ENCODE measurements around the gene UPF1. TPM values are rescaled to one million over a fixed set of nuclear protein-coding genes. Genes with fewer than 3 reads are reported as not detected.

UPF1 gene
- total RNA-seq (2022) (57.1 and 62.0 TPM in 2 replicates), Bru-seq, nascent RNA (percentile 74 among the genes with signal in this experiment), BruChase-seq, experiment 1, labeled RNA remaining after a 6-hour chase (percentile 84 among the genes with signal in this experiment), BruChase-seq, experiment 2, labeled RNA remaining after a 2-hour chase (percentile 82 among the genes with signal in this experiment)
- long read RNA-seq, full-length matches to known transcripts, result 15 of 64 reads
- long read RNA-seq, partial matches to known transcripts, result 37 of 64 reads
- long read RNA-seq, other reads (novel, unspliced or antisense), result 12 of 64 reads

DNA sequence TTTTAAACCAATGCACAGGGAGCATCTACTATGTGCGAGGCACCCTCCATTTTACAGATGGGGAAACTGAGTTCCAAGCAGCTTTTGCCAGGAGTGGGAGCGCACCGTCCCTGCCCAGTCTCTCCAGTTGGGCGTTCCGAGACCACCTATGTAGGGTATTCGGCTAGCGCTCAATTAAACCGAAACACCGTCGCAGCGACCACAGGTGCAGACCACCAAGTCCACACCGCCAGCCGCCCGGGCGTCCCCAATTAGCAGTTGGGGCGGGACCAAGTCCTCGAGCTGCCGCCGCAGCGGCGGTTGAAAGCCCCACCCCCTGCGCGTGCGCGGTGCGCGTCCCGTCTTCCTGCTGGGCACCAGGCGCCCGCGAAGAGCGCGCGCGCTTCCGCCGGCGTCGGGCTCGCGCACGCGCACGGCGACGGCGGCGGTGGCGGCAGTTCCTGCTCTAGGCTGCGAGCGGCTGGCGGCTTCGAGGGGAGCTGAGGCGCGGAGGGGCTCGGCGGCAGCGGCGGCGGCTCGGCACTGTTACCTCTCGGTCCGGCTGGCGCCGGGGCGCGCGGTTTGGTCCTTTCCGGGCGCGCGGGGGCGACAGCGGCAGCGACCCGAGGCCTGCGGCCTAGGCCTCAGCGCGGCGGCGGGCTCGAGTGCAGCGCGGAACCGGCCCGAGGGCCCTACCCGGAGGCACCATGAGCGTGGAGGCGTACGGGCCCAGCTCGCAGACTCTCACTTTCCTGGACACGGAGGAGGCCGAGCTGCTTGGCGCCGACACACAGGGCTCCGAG lies at the start of gene UPF1:
Gene UPF1, plus strand, starts transcription at position 436 of the 782 bp plus-strand sequence. Its CDS starts 251 bp downstream, at position 687.
- no TSS peak for BruUV-seq (replicated peaks)
- H3K27ac Mint-ChIP-seq (ENCODE audit: unreplicated experiment), result peak within 1 kb of the TSS; percentile 87
- H3K9me3 Mint-ChIP-seq (ENCODE audit: low read depth, unreplicated experiment), result no peaks in the 10 kb centered on the region
- peak within 1 kb of the TSS; percentile 91 for H3K4me3 Mint-ChIP-seq (ENCODE audit: low read depth, unreplicated experiment)
- TF ChIP-seq, protein P1, sequence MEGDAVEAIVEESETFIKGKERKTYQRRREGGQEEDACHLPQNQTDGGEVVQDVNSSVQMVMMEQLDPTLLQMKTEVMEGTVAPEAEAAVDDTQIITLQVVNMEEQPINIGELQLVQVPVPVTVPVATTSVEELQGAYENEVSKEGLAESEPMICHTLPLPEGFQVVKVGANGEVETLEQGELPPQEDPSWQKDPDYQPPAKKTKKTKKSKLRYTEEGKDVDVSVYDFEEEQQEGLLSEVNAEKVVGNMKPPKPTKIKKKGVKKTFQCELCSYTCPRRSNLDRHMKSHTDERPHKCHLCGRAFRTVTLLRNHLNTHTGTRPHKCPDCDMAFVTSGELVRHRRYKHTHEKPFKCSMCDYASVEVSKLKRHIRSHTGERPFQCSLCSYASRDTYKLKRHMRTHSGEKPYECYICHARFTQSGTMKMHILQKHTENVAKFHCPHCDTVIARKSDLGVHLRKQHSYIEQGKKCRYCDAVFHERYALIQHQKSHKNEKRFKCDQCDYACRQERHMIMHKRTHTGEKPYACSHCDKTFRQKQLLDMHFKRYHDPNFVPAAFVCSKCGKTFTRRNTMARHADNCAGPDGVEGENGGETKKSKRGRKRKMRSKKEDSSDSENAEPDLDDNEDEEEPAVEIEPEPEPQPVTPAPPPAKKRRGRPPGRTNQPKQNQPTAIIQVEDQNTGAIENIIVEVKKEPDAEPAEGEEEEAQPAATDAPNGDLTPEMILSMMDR (IDR thresholded peaks at IDR 0.05; ENCODE audit: unreplicated experiment), result no peak
- peaks cover 9% of the 10 kb centered on the region for H3K4me1 Mint-ChIP-seq (ENCODE audit: low read depth, unreplicated experiment)
- intact Hi-C loops (cut with micrococcal nuclease; ENCODE audit: unreplicated experiment), result no loop called here
- CTCF ChIA-PET, result interaction anchor here (0.5 to 1.5 kb wide), 4 partner anchors 15 to 327 kb away, joined by 3 to 4 read pairs (median 3); no protein-coding TSS in a partner anchor
- H3K27me3 Mint-ChIP-seq (ENCODE audit: unreplicated experiment), result peaks cover 8% of the 10 kb centered on the region
- DNase-seq, result peak; percentile 93
- H3K36me3 Mint-ChIP-seq (ENCODE audit: insufficient read depth, unreplicated experiment), result peaks cover 23% of the 10 kb centered on the region

DNA sequence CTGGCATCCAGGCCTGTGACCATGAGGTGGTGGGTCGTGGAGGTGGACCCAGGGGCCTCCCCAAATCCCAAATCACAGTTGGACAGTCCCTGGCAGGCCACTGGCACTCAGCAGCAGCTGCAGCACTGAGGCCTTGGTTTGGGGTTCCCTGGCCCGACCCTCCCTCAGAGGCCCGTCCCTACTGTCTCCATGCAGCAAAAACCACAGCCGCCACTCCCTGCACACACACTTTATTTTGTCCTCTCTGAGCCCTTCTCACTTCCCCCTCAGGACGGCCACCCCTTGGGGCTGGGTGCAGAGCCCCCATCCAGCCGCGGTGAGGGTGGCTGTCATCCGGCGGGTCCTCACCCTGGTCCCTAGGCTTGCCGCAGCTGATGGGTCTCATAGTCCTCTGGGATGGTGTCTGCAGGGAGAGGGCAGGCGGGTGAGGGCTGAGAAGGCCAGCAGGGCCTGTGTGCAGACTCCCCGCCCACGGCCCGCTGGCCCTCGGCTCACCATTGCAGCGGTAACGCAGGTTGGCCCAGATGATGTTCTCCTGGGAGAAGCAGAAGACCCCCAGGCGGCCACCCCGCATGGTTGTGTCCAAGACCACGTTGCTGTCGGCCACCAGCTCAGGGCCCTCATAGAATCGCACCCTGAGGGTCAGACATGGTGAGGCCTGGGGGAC lies 49.1 kb upstream of the UPF1 start:
- CTCF ChIA-PET, result no interaction called here
- Mint-ChIP-seq H3K4me1 (ENCODE audit: low read depth, unreplicated experiment) (no peaks in the 10 kb centered on the region), H3K4me3 (ENCODE audit: low read depth, unreplicated experiment) (no peak overlapping the region), H3K9me3 (ENCODE audit: low read depth, unreplicated experiment) (no peaks in the 10 kb centered on the region), H3K27me3 (ENCODE audit: unreplicated experiment) (peaks cover 20% of the 10 kb centered on the region), H3K36me3 (ENCODE audit: insufficient read depth, unreplicated experiment) (no peaks in the 10 kb centered on the region), H3K27ac (ENCODE audit: unreplicated experiment) (no peak overlapping the region)
- intact Hi-C loops (cut with micrococcal nuclease; ENCODE audit: unreplicated experiment), result no loop called here
- TF ChIP-seq, protein P1 (IDR thresholded peaks at IDR 0.05; ENCODE audit: unreplicated experiment), result no peak
- no TSS peak for BruUV-seq (replicated peaks)
- DNase-seq, result no peak

DNA sequence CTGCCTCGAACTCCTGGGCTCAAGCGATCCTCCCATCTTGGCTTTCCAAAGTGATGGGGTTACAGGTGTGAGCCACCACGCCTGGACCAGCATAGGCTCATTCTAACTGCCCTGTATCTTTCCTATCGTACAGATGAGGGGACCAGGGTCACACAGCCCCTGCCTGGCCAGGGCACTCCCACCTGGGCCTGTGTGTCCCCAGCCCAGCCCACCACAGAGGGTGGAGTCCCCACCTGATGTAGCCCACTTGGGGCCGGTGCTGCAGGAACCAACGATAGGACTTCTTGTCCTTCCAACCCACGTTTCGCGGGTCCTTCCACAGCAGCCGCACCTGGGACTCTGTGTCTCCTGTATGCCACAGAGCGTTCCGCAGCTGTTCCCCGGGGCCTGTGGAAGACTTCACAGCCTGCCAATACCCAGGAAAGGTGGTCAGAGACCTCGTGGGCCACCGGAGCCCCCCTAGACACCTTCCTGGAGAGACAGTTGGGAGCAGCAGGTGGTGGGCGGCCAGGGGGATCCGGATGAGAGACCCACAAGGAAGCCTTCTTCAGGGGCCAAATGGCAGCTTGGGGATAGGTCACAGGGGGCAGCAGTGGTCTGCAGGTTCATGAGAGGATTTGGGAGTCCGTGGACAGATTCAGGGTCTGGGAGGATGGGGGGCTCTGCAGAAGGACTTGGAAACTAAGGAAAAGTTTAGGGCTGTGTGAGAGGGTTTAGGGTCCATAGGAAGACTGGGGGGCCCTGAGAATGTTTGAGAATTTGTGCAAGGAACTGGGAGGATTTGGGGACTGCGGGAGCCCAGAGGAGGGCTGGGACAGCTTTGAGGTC lies 47.6 kb upstream of the UPF1 start:
- CTCF ChIA-PET, result no interaction called here
- peaks cover 3% of the 10 kb centered on the region for H3K4me1 Mint-ChIP-seq (ENCODE audit: low read depth, unreplicated experiment)
- H3K36me3 Mint-ChIP-seq (ENCODE audit: insufficient read depth, unreplicated experiment), result no peaks in the 10 kb centered on the region
- no peaks in the 10 kb centered on the region for H3K9me3 Mint-ChIP-seq (ENCODE audit: low read depth, unreplicated experiment)
- TF ChIP-seq, protein P1 (IDR thresholded peaks at IDR 0.05; ENCODE audit: unreplicated experiment), result no peak
- no peak overlapping the region for H3K4me3 Mint-ChIP-seq (ENCODE audit: low read depth, unreplicated experiment)
- no peak overlapping the region for H3K27ac Mint-ChIP-seq (ENCODE audit: unreplicated experiment)
- intact Hi-C loops (cut with micrococcal nuclease; ENCODE audit: unreplicated experiment), result no loop called here
- DNase-seq, result no peak
- H3K27me3 Mint-ChIP-seq (ENCODE audit: unreplicated experiment), result peaks cover 35% of the 10 kb centered on the region
- BruUV-seq (replicated peaks), result no TSS peak

DNA sequence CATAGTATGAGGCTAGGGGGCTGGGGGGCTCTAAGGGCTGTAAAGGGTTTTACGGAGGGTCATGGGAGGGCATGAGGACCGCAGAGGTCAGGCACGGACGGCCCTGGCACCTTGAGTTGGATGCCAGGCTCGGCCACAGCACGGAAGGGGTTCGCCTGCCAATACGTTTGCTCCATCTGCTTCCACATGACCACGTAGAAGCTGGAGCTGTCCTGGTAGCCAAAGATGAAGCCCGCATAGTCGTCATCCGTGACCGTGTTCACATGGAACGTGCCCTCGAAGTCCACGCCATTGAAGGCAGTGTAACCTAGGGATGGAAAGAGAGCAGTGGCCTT lies 47.0 kb upstream of the UPF1 start:
- Mint-ChIP-seq H3K9me3 (ENCODE audit: low read depth, unreplicated experiment) (no peaks in the 10 kb centered on the region), H3K27ac (ENCODE audit: unreplicated experiment) (no peak overlapping the region), H3K4me1 (ENCODE audit: low read depth, unreplicated experiment) (peaks cover 8% of the 10 kb centered on the region), H3K36me3 (ENCODE audit: insufficient read depth, unreplicated experiment) (no peaks in the 10 kb centered on the region), H3K27me3 (ENCODE audit: unreplicated experiment) (peaks cover 41% of the 10 kb centered on the region), H3K4me3 (ENCODE audit: low read depth, unreplicated experiment) (no peak overlapping the region)
- no TSS peak for BruUV-seq (replicated peaks)
- intact Hi-C loops (cut with micrococcal nuclease; ENCODE audit: unreplicated experiment), result no loop called here
- TF ChIP-seq, protein P1 (IDR thresholded peaks at IDR 0.05; ENCODE audit: unreplicated experiment), result no peak
- DNase-seq, result no peak
- CTCF ChIA-PET, result no interaction called here
